T-helper 2 cell treated with Interferon-gamma antibody and Interleukin-4, amounts not matched to agents 100 ng/mL and 5 ng/mL, for 36 hours (primary cell): ENCODE data around the gene PLD3. TPM values are rescaled to one million over a fixed set of nuclear protein-coding genes. Genes with fewer than 3 reads are reported as not detected.

ENCODE experiments used
- intact Hi-C: fragments of 100-400 bp; cut with micrococcal nuclease; formaldehyde crosslinking; loops from one replicate; pipeline ENCODE4 v1.15.1; 2023
- total RNA-seq: library from RNA; stranded (reverse); gene quantifications from 2 replicates; pipeline ENCODE4 v1.2.3, GENCODE V29; 2022

Gene PLD3
- total RNA-seq, 1 donor from 2014 or later, result 70.7 TPM

DNA sequence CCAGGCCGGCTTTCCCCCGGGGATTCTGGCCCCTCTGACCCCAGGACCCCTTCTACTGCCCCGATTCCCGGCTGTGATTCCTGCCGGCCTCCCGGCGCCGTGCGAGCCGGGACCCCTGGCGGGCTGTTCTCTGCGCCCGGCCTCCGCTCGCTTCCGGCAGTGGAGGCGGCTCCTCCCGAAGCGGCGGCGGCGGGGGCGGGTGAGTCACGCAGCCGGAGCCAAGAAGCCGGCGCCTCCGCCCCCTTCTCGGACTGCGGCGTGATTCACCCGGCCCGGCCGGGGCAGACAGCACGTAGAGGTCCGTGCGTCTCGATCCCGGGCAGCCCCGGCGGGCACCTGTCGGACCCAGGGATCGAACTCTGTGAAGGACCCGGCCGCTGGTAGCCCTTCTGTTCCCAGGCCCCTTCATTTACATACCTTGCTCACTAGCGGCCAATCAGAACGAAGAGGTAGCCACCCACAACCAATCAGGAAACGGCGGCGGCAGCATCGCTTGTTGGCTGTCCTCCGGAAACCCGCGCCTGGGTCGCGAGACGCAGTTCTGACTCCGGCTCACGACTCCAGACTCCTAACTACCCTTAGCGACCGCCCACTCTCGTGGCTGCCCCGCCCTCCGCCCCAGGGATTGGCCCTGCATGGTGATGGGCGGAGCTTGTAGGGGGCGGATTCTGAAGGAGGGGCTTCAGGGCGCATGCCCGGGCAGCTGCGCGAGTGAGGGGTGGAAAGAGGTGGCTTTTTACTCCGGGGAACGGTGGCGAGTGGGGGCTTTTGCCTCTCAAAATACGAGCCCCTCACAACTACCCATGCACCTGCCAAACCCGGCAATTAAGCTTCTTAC lies 77.2 kb downstream of the PLD3 start, which contains the start of gene SERTAD1:
Gene SERTAD1, minus strand, starts transcription at position 543 of the 838 bp plus-strand sequence. CDS start 2,446 bp downstream, outside the sequence.
- intact Hi-C loops, result loop anchor here (1.0 to 5.0 kb wide), 4 partner anchors 18 to 187 kb away; partner anchors contain the start of gene SPTBN4

Other genes with a start within 250 kb of the PLD3 start
- 15.2 and 17.5 TPM in 2 replicates for gene MAP3K10, start 157.3 kb upstream of the PLD3 start, total RNA-seq
- gene TTC9B, start 130.3 kb upstream of the PLD3 start, total RNA-seq, result not detected in 2 replicates
- gene CCNP, start 122.0 kb upstream of the PLD3 start, total RNA-seq, result 0.09 and 0.14 TPM in 2 replicates
- 138 and 142 TPM in 2 replicates for gene AKT2, start 63.4 kb upstream of the PLD3 start, total RNA-seq
- gene C19orf47, start 298 bp upstream of the PLD3 start, total RNA-seq, result 25.6 and 26.3 TPM in 2 replicates
- not detected in 2 replicates for gene HIPK4, start 41.5 kb downstream of the PLD3 start, total RNA-seq
- 0.77 and 0.80 TPM in 2 replicates for gene PRX, start 64.7 kb downstream of the PLD3 start, total RNA-seq
- gene SERTAD1, start 77.3 kb downstream of the PLD3 start, total RNA-seq, result 8.3 and 8.9 TPM in 2 replicates
- 8.1 and 11.2 TPM in 2 replicates for gene SERTAD3, start 95.6 kb downstream of the PLD3 start, total RNA-seq
- gene BLVRB, start 117.0 kb downstream of the PLD3 start, total RNA-seq, result 8.6 and 13.1 TPM in 2 replicates
- 0.20 and 0.57 TPM in 2 replicates for gene SPTBN4, start 118.3 kb downstream of the PLD3 start, total RNA-seq
- gene SHKBP1, start 228.2 kb downstream of the PLD3 start, total RNA-seq, result 141 and 150 TPM in 2 replicates